Smooth muscle cell (in vitro differentiated cells): ENCODE data around the gene IKZF4. TPM values are rescaled to one million over a fixed set of nuclear protein-coding genes. Genes with fewer than 3 reads are reported as not detected.

Experiments
- DNase-seq: peaks from one replicate; lab custom pipeline; 2025; ENCODE audit not compliant: unreplicated experiment; lab: John Stamatoyannopoulos, UW
- H2AFZ ChIP-seq: fragments of 200-600 bp; sonication (generic); 2 replicates; pipeline ENCODE4 v1.6.0; 2016; ENCODE audit warnings: antibody characterized with exemption, low read depth, mild to moderate bottlenecking
- H3F3A ChIP-seq: fragments of 200-600 bp; sonication (generic); 2 replicates; pipeline ENCODE4 v1.6.0; 2017; ENCODE audit warnings: antibody characterized with exemption, low read depth
- H3K27ac ChIP-seq: fragments of 200-600 bp; sonication (generic); 2 replicates; pipeline ENCODE4 v1.5.1; 2016; ENCODE audit warnings: low read depth, mild to moderate bottlenecking
- H3K27me3 ChIP-seq: fragments of 200-600 bp; sonication (generic); 2 replicates; pipeline ENCODE4 v1.6.1; 2016; ENCODE audit warnings: low read depth, mild to moderate bottlenecking
- H3K36me3 ChIP-seq: fragments of 200-600 bp; sonication (generic); 2 replicates; pipeline ENCODE4 v1.5.1; 2016; ENCODE audit warnings: low read depth
- H3K4me1 ChIP-seq: fragments of 200-600 bp; sonication (generic); 2 replicates; pipeline ENCODE4 v1.5.1; 2016; ENCODE audit warnings: low read depth
- H3K4me2 ChIP-seq: fragments of 200-600 bp; sonication (generic); 2 replicates; pipeline ENCODE4 v1.6.0; 2016; ENCODE audit warnings: mild to moderate bottlenecking
- H3K4me3 ChIP-seq: fragments of 200-600 bp; sonication (generic); 2 replicates; pipeline ENCODE4 v1.5.1; 2016; ENCODE audit warnings: mild to moderate bottlenecking
- H3K79me2 ChIP-seq: fragments of 200-600 bp; sonication (generic); 2 replicates; pipeline ENCODE4 v1.6.0; 2016; ENCODE audit warnings: low read depth, mild to moderate bottlenecking
- H3K9ac ChIP-seq: fragments of 200-600 bp; sonication (generic); 2 replicates; pipeline ENCODE4 v1.6.0; 2016; ENCODE audit warnings: low read depth
- H3K9me3 ChIP-seq: fragments of 200-600 bp; sonication (generic); replicated peaks from 2 replicates; pipeline ENCODE4 v1.5.1; 2016; ENCODE audit warnings: low read depth
- H4K20me1 ChIP-seq: fragments of 200-600 bp; sonication (generic); 2 replicates; pipeline ENCODE4 v1.6.0; 2016; ENCODE audit warnings: low read depth
- WGBS: methylation state at CpG from one replicate; pipeline ENCODE4 v1.1.7; 2016; ENCODE audit warnings: low lambda C conversion rate; 5-methylcytosine and 5-hydroxymethylcytosine counted together
- polyA plus RNA-seq: library from polyadenylated mRNA; unstranded; fragments of >200 nt; fragmentation: Nextera tagmentation; extraction: Ambion mirVana; gene quantifications from 2 replicates; pipeline ENCODE4 v1.2.1, GENCODE V29; 2016
- total RNA-seq: library from RNA; depleted of rRNA; stranded (reverse); fragments of >200 nt; gene quantifications from 2 replicates; pipeline ENCODE4 v1.2.3, GENCODE V29; 2014
- TF ChIP-seq, protein P1 (sequence below): fragments of 200-600 bp; sonication (generic); IDR thresholded peaks from 2 replicates; pipeline ENCODE4 v1.5.1; 2017; ENCODE audit warnings: borderline replicate concordance, mild to moderate bottlenecking, antibody characterized with exemption; ENCODE audit not compliant: insufficient read depth, poor library complexity, severe bottlenecking

Gene IKZF4
- total and polyA plus RNA-seq, 2 experiments from 2014 or later, result 4.2 to 5.4 TPM

DNA sequence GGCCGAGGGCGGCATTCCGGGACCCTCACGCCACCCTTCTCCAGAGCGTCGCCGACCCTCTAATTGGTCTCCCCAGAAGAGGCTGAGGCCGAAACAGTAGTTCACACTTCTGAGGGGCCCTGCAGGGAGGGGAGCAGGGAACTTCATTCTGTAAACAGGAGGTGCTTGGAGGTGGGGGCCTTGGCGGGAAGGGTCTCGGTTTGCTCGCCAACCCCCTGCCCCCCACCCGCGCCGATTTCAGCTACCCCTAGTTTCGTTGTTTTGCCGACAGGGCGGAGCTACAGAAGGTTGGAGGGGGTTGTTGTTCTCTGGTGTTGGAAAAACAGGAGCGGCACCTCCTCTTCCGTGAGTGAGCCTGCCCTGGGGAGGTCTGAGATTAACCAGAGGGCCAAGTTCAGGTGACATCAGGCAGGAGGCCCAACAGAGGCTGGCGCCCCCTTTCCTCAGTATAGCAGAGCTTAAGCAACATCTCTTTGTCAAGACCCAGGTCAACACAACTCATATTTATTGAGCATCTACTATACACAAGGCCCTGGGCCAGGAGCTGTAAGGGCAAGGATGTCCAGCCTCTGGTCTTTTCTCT is 59.8 kb downstream of the IKZF4 start:
- Histone ChIP-seq H3K79me2 (no peaks in the 10 kb centered on the region), H3K9ac (peak overlapping the region; percentile 16), H3K9me3 (no peaks in the 10 kb centered on the region), H3F3A (no peaks in the 10 kb centered on the region), H3K36me3 (no peaks in the 10 kb centered on the region), H3K4me2 (peak overlapping the region; percentile 82), H3K4me1 (peaks cover 3% of the 10 kb centered on the region), H3K4me3 (peak overlapping the region; percentile 56), H4K20me1 (no peaks in the 10 kb centered on the region), H3K27ac (peak overlapping the region; percentile 26), H2AFZ (peak overlapping the region; percentile 25), H3K27me3 (peaks cover 10% of the 10 kb centered on the region)
- 12% methylated on average over 20 of the region's 20 CpGs for WGBS
- DNase-seq, result no peak
- TF ChIP-seq, protein P1, sequence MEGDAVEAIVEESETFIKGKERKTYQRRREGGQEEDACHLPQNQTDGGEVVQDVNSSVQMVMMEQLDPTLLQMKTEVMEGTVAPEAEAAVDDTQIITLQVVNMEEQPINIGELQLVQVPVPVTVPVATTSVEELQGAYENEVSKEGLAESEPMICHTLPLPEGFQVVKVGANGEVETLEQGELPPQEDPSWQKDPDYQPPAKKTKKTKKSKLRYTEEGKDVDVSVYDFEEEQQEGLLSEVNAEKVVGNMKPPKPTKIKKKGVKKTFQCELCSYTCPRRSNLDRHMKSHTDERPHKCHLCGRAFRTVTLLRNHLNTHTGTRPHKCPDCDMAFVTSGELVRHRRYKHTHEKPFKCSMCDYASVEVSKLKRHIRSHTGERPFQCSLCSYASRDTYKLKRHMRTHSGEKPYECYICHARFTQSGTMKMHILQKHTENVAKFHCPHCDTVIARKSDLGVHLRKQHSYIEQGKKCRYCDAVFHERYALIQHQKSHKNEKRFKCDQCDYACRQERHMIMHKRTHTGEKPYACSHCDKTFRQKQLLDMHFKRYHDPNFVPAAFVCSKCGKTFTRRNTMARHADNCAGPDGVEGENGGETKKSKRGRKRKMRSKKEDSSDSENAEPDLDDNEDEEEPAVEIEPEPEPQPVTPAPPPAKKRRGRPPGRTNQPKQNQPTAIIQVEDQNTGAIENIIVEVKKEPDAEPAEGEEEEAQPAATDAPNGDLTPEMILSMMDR, result no peak

DNA sequence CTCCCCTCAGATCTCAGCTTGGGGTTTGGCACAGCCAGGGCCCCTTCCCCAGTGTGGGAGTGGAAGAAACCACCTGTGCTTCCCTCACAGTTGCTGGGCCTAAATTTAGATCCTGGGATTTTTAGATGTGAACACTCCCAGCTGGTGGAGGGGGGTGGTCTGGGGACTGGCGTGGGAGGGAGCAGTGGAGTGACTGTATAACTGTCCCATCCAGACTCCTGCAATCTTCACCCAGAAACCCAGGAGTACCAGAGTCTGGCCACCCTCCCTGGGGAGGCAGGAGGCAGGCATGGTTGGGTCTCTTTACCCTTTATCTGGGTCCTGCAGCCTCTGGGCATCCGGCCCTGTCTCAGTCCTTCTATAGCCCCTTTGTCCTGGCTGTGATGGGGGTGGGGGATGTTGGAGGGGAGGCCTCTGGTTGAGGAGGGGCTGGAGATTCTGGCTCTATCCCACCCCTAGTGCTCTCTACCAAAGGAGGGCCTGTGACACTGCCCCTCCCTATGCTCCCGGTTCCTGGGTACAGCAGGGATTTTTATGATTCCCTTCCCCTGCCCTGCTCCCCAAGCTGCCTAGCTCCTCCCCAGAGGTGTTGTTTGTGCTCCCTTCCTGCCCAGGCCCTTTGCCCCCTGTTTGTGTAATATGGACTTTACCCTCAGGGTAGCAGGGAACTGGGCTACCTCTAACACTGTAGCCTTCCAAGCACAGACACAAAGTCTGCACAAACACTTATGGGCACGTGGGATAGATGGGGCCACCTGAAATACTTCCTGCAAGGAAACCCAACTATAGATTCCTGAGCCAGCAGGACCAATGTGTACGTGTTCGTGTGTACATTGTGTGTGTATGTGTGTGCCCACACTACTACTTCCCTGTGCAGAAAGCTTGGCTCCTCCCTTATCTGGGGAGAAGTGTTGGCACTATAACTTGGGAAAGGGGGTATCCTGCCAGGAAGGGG is 60.8 kb downstream of the IKZF4 start:
- H3K4me3 ChIP-seq, result peak overlapping the region; percentile 56
- no peaks in the 10 kb centered on the region for H3K9me3 ChIP-seq
- peak overlapping the region; percentile 82 for H3K4me2 ChIP-seq
- no peak overlapping the region for H2AFZ ChIP-seq
- H3K79me2 ChIP-seq, result no peaks in the 10 kb centered on the region
- H3K9ac ChIP-seq, result no peak overlapping the region
- no peak overlapping the region for H3K27ac ChIP-seq
- H3K27me3 ChIP-seq, result peaks cover 10% of the 10 kb centered on the region
- TF ChIP-seq, protein P1, result no peak
- no peaks in the 10 kb centered on the region for H3F3A ChIP-seq
- peaks cover 3% of the 10 kb centered on the region for H3K4me1 ChIP-seq
- no peaks in the 10 kb centered on the region for H3K36me3 ChIP-seq
- 76% methylated on average over 6 of the region's 6 CpGs for WGBS
- H4K20me1 ChIP-seq, result no peaks in the 10 kb centered on the region
- DNase-seq, result no peak

DNA sequence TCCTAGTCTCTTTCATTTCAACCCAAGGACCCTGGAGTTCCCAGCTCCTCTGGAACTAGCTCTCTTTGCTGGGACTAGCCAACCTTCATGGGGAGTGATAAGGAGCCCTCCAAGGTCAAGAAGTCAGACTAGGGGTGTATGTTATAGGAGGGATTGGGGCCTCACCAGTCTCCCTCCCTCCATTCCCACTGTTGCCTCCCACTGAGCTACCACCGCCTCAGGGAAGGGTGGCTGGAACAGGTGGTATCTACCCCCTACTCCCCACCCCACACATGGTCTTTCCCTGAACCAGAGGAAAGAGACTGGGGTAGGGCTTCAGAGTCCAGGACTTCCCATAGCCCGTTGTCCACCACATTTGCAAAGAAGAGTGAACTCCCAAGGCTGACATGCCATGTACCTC is 61.5 kb downstream of the IKZF4 start:
- Histone ChIP-seq H2AFZ (no peak overlapping the region), H3K9ac (no peak overlapping the region), H3K79me2 (no peaks in the 10 kb centered on the region), H3K36me3 (no peaks in the 10 kb centered on the region), H3K4me2 (no peak overlapping the region), H3K4me1 (peaks cover 3% of the 10 kb centered on the region), H3F3A (no peaks in the 10 kb centered on the region), H3K4me3 (peak overlapping the region; percentile 56), H3K27me3 (peaks cover 10% of the 10 kb centered on the region), H4K20me1 (no peaks in the 10 kb centered on the region), H3K9me3 (no peaks in the 10 kb centered on the region), H3K27ac (no peak overlapping the region)
- TF ChIP-seq, protein P1, result no peak
- WGBS, result 97% methylated on average over 2 of the region's 2 CpGs
- no peak for DNase-seq
